Left kidney (tissue), 2 donors: ENCODE results near the gene CLDN6. TPM values are rescaled to one million over a fixed set of nuclear protein-coding genes. Genes with fewer than 3 reads are reported as not detected.
A peak's percentile ranks its signal among the peaks of the same experiment; 100 is the strongest.

Source experiments
- DNase-seq: peaks from one replicate; pipeline ENCODE4 v3.0.0-alpha.2; 2013
- polyA plus RNA-seq: library from polyadenylated mRNA; unstranded; fragments of 120-200 nt; gene quantifications from one replicate; pipeline ENCODE4 v1.2.1, GENCODE V29; 2013; ENCODE audit not compliant: insufficient read length

The CLDN6 gene
- polyA plus RNA-seq, 1 donor = 29.6 TPM

DNA sequence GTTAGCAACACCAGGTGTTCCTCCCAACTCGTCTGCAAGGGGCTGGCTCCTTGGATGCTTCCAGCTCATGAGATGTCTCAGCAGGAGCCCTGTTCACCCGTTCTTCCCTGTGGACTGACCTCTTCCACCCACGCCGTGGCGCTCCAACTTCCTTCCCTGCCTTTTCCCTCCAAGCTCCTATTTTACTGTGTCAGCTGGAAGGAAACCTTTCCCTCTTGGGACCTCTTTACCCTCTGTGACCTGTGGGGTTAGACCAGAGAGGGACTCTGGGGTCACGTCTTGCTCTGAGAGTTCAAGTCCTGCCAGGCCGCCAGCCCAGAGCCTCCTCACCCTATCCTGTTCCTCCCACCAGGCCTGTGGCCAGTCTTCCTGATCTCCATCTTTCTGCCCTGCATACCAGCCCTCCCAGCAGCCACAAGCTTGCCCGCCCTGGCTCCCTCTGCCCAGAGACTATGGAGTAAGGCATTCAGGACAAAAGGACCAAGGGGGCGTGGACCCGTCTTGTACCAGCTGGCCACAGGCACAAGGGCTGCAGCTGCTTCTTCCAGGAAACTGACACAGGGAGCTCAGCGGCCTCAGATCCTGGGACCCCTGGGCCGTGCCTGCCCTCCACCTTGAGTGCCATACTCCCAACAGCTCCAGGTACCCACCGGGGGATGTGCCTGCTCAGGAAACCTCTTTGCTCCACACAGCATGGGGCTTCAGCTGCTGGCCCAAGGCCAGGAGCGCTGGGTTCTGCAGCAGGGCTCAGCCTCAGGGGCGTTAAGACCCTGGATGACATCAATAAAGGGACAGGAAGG is 45.8 kb downstream of the CLDN6 start:
- DNase-seq = no peak

DNA sequence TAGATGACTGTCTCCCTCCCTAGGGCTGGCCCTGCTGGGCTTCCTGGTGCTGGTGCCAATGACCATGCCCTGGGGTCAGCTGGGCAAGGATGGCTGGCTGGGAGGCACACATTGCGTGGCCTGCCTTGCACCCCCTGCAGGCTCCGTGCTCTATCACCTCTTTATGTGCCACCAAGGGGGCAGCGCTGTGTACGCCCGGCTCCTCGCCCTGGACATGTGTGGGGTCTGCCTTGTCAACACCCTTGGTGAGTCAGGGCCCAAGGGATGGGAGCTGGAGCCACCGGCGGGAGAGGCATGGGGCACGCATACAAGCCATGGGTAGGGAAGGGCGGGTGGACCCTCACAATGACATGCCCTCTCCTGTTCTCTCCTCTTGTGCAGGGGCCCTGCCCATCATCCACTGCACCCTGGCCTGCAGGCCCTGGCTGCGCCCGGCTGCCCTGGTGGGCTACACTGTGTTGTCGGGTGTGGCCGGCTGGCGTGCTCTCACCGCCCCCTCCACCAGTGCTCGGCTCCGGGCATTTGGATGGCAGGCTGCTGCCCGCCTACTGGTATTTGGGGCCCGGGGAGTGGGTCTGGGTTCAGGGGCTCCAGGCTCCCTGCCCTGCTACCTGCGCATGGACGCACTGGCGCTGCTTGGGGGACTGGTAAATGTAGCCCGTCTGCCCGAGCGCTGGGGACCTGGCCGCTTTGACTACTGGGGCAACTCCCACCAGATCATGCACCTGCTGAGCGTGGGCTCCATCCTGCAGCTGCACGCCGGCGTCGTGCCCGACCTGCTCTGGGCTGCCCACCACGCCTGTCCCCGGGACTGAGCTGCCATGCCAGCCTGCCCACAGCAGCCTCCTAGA is 46.6 kb downstream of the CLDN6 start:
- no peak for DNase-seq

DNA sequence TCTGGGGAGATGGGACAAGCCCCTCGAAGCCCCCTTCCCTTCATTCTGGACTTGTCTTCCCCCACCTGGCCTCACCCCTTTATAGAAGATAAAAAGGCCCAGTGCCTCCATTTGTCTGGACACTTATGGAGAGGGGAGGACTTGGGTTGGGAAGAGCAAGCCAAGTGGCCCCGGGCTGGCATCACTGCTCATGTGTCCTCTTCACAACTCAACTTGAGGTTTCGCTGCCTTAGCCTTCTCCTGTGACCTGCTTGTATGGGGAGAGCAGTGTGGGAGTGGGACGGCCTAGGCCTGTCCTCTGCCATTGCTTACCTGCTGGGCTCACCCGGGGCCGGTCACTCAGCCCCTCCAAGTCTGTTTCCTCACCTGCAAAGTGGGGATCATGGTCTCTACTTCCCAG is 47.4 kb downstream of the CLDN6 start:
- no peak for DNase-seq

DNA sequence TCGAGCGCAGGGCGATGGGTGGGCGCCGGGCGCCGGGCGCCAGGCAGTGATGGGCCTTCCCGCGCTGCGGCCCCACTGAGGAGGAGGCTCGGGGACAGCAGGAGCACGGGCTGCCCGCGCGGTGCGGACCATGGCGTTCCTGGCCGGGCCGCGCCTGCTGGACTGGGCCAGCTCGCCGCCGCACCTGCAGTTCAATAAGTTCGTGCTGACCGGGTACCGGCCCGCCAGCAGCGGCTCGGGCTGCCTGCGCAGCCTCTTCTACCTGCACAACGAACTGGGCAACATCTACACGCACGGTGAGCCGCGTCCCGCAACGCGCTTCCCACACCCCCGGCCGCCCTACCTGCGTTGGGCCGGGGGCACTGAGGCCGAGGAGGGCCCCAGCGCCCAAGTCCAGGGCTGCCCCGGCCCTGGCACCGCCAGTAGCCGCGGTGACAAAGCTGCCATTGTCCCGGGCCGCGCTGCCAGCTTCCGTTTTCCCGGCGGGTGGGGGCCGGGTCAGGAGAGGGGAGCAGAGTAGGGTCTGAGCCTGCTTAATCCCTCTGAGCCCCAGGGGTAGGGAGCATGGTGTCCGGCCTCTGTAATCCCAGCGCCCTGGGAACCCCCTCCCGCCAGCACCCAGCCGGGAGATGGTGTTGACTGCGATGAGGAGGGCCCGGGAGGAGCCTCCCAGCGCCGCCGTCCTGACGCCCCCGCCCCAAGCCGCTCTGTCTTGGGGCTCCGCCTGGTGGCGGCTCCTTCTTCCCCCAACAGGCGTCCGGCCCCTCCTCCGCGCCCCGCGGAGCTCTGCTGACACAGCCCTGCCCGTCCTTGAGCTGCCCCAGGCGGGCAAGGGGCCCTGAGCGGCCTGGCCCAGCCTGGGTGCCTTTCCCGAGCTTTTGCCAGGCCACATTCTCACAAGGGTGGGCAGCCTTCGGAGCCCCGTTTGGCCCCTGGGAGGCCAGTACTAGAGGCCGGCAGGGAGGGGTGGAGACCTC is 48.1 kb downstream of the CLDN6 start:
- no peak for DNase-seq

DNA sequence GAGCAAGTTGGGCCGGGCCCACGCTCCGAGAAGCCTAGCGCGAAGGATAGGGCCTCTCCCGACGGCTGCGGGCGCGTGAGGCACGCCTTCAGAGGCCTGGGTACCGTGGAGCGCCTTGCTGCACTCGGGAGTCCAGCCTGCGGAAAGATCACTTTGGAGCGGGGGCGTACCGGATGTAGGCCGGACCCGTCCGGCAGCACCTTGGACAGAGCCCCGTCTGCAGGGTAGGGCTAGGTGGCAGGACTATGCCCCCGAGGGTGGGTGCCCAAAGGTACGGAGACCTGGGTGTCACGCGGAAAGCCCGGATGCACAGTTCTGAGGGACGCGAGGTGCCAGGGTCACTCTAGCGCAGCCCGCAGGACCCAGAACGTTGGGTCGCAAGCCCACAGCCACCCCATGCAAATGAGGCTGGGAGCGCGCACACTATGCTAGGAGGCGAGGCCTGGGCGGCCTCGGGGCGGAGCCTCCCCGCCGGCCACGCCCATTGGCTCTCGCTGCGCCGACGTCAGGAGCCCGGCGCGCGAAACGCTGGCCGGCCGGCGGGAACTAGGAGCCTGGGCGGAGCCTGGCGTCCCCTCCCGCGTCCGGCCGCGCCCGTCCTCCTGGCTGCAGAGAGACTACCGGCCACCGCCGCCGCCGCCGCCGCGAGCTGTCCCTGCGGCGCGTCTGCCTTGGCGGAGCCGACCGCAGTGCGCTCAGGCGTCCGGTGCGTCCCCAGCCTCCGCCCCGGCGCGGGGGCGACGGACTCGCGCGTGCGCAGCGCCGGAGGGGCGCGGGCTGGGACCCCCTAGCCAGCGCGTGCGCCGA is 49.0 kb downstream of the CLDN6 start, which contains the start of gene PAQR4:
Gene PAQR4 (plus strand): TSS at position 611 of the 807 bp plus-strand sequence. CDS start 327 bp downstream, outside the sequence.
- DNase-seq = peak; percentile 87

DNA sequence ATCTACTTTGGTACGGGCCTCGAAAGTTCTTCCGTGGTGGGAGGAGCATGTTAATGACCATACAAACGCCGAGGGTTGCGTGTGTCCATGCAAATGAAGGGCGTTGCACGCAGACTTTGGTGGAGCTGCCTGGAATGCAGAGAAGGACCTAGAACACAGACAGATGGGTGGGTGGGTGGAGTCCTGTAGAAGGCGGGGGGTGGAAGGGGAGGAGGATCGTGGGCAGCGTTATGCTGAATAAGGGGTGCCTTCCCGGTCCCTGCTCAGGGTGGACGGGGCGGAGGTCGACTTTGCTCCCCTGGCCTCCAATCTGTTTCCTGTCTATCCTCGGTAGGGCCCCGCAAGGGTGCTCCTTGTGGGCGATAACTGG is 49.6 kb downstream of the CLDN6 start:
- DNase-seq = no peak

DNA sequence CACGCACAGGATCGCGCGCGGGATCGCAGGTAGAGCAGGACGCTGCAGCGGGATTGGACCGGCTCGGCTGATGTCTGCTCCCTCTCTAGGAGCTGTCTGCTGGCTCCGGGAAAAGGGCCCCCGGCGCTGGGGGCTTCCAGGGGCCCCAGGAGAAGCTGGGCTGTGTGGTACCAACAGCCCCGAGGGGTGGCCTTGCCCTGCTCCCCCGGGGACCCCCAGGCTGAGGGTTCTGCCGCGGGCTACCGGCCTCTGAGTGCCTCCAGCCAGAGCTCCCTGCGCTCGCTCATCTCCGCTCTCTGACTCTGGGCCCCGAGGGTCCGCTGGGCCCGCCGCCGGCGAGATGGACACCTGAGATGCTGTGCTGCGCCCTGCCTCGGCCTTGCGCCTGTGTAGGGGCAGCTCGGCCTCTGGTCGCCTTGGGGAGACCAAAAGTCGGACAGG is 50.2 kb downstream of the CLDN6 start:
- no peak for DNase-seq

DNA sequence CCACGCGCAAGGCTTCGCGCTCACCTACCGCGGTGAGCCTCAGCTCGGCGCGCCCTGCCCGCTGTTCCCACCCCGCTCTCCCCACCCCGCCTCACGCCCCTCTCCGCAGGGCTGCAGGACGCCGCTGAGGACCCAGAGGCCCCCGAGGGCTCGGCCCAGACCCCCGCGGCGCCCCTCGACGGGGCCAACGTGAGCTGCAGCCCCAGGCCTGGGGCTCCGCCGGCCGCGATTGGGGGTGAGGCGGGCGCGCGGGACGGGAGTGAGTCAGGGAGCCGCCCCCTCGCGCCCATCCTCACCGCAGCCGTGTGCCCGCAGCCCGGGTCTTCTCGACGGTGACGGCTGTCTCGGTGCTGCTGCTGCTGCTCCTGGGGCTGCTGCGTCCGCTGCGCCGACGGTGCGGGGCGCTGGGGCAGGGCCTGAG is 50.8 kb downstream of the CLDN6 start:
- no peak for DNase-seq

DNA sequence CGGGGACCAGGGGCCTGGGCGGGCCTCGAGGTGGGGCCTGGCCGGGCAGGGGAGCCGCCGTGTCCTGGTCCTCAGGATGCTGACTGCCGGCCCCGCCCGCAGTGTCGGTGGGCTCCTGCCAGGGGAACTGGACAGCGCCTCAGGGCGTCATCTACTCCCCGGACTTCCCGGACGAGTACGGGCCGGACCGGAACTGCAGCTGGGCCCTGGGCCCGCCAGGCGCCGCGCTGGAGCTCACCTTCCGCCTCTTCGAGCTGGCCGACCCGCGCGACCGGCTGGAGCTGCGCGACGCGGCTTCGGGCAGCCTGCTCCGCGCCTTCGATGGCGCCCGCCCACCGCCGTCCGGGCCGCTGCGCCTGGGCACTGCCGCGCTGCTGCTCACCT is 51.2 kb downstream of the CLDN6 start:
- no peak for DNase-seq

DNA sequence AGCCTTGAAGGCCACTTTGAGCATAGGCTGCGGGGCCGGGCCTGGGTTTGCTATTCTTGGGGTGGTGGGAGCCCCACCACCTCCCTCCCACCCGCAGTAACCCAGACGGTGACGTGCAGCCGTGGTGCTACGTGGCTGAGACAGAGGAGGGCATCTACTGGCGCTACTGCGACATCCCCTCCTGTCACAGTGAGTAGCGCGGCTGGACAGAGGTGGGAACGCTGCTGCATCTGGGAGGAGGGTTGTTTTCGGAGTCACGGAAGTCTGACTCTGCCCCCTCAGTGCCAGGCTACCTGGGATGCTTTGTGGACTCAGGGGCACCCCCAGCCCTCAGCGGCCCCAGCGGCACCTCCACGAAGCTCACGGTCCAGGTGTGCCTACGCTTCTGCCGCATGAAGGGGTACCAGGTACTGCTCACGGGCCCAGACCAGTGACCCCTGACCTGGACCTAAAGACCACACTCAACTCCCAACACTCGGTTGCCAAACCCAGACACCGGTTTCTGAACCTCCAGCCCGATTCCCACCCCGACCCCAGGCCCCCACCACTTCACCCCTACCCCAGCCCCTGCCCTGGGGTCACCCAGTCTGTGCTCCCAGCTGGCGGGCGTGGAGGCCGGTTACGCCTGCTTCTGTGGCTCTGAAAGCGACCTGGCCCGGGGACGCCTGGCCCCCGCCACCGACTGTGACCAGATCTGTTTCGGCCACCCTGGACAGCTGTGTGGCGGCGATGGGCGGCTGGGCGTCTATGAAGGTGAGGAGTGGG is 51.8 kb downstream of the CLDN6 start:
- DNase-seq = no peak

Other genes with a start within 250 kb of the CLDN6 start
- gene ELOB, start 240.9 kb downstream of the CLDN6 start, polyA plus RNA-seq = 182 TPM
- gene PRSS33, start 230.6 kb downstream of the CLDN6 start, polyA plus RNA-seq = 0.20 TPM
- gene PRSS41, start 219.7 kb downstream of the CLDN6 start, polyA plus RNA-seq = not detected
- gene PRSS21, start 200.9 kb downstream of the CLDN6 start, polyA plus RNA-seq = 0.22 TPM
- gene ZG16B, start 187.9 kb downstream of the CLDN6 start, polyA plus RNA-seq = 0.48 TPM
- 8.2 TPM for gene PRSS22, start 160.0 kb downstream of the CLDN6 start, polyA plus RNA-seq
- gene FLYWCH2, start 135.0 kb downstream of the CLDN6 start, polyA plus RNA-seq = 15.2 TPM
- gene FLYWCH1, start 106.3 kb downstream of the CLDN6 start, polyA plus RNA-seq = 16.4 TPM
- gene KREMEN2, start 53.9 kb downstream of the CLDN6 start, polyA plus RNA-seq = 1.4 TPM
- 9.6 TPM for gene PAQR4, start 48.8 kb downstream of the CLDN6 start, polyA plus RNA-seq
- 22.0 TPM for gene PKMYT1, start 37.7 kb downstream of the CLDN6 start, polyA plus RNA-seq
- gene CLDN9, start 5.3 kb downstream of the CLDN6 start, polyA plus RNA-seq = 2.0 TPM
- gene TNFRSF12A, start 2.2 kb upstream of the CLDN6 start, polyA plus RNA-seq = 6.7 TPM
- gene HCFC1R1, start 5.8 kb upstream of the CLDN6 start, polyA plus RNA-seq = 56.2 TPM
- gene THOC6, start 5.9 kb upstream of the CLDN6 start, polyA plus RNA-seq = 29.5 TPM
- gene BICDL2, start 18.8 kb upstream of the CLDN6 start, polyA plus RNA-seq = 2.6 TPM
- gene MMP25, start 28.4 kb upstream of the CLDN6 start, polyA plus RNA-seq = 1.7 TPM
- gene IL32, start 47.5 kb upstream of the CLDN6 start, polyA plus RNA-seq = 23.4 TPM
- gene ZSCAN10, start 81.1 kb upstream of the CLDN6 start, polyA plus RNA-seq = 0.10 TPM
- 15.2 TPM for gene ZNF205, start 94.4 kb upstream of the CLDN6 start, polyA plus RNA-seq
- gene ZNF213, start 116.8 kb upstream of the CLDN6 start, polyA plus RNA-seq = 13.2 TPM
- not detected for gene OR1F1, start 170.0 kb upstream of the CLDN6 start, polyA plus RNA-seq
- gene ZNF200, start 217.0 kb upstream of the CLDN6 start, polyA plus RNA-seq = 16.9 TPM
- 0.35 TPM for gene MEFV, start 238.4 kb upstream of the CLDN6 start, polyA plus RNA-seq